KBM-7 (cell line): ENCODE data around the gene COL15A1.
"Not testable (repeated sequence)": the region's sequence is repeated elsewhere in the genome, so short reads cannot be mapped to it uniquely, and the experiment has no call there.

Experiments
- DNase-seq: peaks from one replicate; pipeline ENCODE4 v3.0.0-alpha.2; 2015
- in situ Hi-C: fragments of 300-500 bp; cut with MboI; formaldehyde crosslinking; loops from 2 replicates; pipeline ENCODE4 v1.14.3; 2020; ENCODE audit warnings: low sequenced_read_pairs, low pct_unique_long_range_greater_than_20kb, mixed read lengths

COL15A1 gene

GRCh38 chr9:98943682-98944056, at the start of gene COL15A1:
Gene COL15A1, plus strand, starts transcription at chr9:98943907. Its CDS starts 155 bp downstream, at chr9:98944062.
- no peak for DNase-seq

DNA sequence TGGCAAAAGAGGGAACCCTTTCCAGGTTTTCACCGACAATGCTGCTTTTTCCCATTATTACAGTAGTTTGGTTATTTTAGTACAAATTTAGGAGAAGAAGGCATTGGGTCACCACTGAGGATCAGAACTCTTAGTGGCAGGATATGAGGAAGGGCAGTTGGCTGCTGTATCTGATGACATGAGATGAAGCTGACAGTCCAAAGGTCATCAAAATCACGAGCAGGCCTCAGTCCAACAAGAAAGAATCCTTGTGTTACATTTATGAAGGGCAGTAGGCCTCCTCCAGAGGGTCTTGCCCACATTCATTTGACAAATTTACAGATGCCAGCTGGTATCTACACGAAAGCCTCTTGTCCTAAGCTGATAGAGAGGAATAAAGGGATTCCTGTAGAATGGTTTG, 49.5 kb upstream of the COL15A1 start:
- DNase-seq: no peak
- in situ Hi-C loops: no loop called here

More at GRCh38 chr9:98943682-98944056, at the start of gene COL15A1:
- in situ Hi-C loops: no loop called here

GRCh38 chr9:98894761-98895160, 48.9 kb upstream of the COL15A1 start:
- DNase-seq: no peak
- in situ Hi-C loops: no loop called here

DNA sequence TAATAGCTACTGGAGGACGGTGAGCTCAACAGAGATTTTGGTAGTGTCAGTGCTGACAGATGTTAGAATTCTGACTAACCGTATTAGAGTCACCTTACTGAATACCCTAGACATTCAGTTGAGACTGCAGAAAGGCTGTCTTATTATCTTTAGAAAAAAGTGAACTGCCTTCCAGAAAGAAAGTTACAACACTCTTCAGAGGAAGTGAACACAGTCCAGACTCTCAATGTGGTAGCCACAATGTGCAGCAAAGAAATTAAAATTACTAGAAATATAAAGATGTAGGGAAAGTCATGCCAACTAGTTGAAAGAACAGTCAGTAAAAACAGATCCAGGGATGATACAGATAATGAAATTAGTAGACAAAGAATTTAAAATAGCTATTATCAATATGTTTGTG, 47.1 kb upstream of the COL15A1 start:
- no peak for DNase-seq
- in situ Hi-C loops: no loop called here

GRCh38 chr9:98897745-98898144, 46.0 kb upstream of the COL15A1 start:
- no peak for DNase-seq
- in situ Hi-C loops: no loop called here

DNA sequence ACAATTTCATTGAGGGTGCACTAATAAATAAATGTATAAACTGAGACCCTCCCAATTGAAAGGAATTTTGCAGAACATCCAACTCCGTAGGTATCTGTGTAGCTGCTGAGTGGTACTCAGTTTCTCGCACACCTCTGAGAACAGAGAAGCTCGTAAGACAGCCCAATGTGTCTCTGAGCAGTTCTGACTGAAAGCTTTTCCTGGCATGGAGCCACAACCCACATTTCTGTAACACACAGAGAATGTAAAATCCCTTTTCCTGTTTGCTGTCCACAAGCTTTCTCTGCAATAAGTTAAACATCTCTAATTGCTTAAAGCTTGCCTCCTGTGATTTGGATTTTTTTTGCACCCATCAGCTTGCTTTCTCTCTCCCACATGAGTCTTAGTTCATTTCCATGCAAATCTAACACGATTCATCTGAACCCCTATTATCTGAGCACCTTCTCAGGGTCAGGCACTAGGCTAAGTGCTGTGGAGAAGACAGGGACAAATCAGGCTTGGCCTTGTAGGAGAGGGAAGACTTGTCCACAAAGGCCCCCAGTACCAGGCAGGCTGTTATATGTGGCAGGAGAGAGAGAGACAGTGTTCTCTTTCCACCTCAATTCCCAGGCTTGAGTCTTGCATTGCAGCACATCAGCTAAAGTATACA, 44.2 kb upstream of the COL15A1 start:
- in situ Hi-C loops: no loop called here
- peak; percentile 52 for DNase-seq

- no peak for DNase-seq
- in situ Hi-C loops: no loop called here
Observed at GRCh38 chr9:98900244-98900643, 43.5 kb upstream of the COL15A1 start.

- in situ Hi-C loops: no loop called here
Observed at GRCh38 chr9:98900725-98901124, 43.0 kb upstream of the COL15A1 start.

DNA sequence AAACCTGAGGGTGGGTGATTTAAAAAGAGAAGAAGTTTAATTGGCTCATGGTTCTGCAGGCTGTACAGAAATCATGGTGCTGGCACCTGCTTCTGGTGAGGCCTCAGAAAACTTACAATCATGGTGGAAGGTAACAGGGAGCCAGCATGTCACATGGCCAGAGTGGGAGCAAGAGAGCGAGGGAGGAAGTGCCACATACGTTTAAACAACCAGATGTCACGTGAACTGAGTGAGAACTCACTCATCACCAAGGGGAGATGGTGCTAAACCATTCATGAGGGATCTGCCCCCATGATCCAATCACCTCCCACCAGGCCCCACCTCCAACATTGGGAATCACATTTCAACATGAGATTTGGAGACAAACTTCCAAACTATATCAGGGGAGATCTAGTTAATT, 41.9 kb upstream of the COL15A1 start:
- DNase-seq, in situ Hi-C loops: not testable (repeated sequence)

More at GRCh38 chr9:98900725-98901124, 43.0 kb upstream of the COL15A1 start:
- DNase-seq: no peak

DNA sequence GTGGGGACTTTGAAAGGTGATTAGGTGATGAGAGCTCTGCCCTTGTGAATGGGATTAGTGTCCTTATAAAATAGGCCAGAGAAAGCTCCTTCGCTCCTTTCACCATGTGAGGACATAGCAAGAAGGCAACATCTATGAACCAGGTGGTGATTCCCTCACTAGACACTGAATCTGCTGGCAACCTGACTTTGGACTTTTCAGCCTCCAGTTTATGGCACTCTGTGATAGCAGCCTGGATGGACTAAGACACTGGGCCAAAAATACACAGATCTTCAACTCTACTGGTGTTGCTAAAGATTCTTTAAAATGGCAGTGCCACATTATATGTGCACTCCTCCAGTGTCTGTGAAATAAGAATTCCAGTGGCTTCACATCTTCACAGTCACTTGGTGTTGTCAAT, 41.2 kb upstream of the COL15A1 start:
- in situ Hi-C loops: no loop called here

GRCh38 chr9:98902925-98903324, 40.8 kb upstream of the COL15A1 start:
- in situ Hi-C loops: no loop called here
- DNase-seq: no peak

More for the DNA sequence above, 41.2 kb upstream of the COL15A1 start:
- DNase-seq: no peak

DNA sequence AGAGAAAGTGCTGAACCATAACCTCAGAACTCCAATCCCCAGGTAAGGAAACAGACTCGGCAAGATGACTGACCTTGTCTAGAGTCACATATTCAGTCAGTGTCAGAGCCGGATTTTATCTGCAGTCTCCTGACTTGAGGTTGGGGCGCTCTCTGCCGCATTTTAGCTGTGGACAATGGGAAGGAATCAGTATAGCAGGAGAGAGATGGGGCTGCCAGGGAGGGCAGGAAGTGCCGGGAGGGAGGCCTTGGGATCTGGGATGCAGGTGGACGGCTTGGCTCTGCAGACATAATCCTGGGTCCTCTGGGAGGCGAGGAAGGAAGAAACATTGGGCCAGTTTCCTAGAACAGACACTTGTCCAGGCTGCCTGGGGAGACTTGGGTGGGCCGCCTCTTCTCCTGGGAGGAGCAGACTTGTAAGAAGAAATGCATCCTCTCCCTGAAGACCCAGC, 39.7 kb upstream of the COL15A1 start:
- in situ Hi-C loops: no loop called here
- DNase-seq: no peak

DNA sequence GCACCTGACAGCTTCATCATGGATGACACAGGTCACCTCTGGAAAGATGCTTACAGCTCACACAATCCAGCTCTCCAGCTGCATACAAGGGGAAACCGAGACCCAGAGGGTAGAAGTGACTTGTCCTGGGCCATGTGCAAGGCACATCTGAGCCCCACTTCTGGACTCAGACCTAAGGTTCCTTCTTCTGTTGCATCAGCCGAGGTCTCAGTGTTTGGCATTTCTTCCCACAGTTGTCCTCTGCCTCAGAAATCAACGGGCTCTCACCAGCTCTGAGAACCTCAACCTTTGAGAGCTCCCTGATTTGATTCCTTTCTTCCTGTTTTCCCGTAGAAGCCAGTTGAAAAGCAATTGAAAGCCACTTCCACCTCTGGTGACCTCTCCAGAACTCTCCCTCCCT, 38.7 kb upstream of the COL15A1 start:
- DNase-seq: no peak
- in situ Hi-C loops: no loop called here

GRCh38 chr9:98906273-98907040, 37.2 kb upstream of the COL15A1 start:
- DNase-seq: no peak
- in situ Hi-C loops: no loop called here

DNA sequence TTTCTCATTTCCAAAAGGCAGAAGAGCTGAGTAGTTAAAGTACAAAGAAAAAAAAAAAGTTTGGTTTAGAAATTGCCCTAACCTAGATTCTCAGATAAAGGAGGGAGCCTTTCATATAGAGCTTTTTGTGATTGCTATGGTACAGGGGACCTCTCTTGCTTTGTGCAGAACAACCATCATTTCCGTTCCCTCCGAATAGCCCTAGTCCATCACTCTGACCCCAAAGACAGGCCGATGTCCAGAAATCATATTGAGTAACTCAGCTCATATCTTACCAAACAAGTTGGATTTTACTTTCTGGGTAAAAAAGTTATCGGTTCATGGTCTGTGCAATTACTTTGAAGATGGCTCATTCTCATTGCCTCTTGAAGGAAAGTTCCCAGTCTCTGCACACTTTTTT, 36.7 kb upstream of the COL15A1 start:
- in situ Hi-C loops: no loop called here
- DNase-seq: no peak

DNA sequence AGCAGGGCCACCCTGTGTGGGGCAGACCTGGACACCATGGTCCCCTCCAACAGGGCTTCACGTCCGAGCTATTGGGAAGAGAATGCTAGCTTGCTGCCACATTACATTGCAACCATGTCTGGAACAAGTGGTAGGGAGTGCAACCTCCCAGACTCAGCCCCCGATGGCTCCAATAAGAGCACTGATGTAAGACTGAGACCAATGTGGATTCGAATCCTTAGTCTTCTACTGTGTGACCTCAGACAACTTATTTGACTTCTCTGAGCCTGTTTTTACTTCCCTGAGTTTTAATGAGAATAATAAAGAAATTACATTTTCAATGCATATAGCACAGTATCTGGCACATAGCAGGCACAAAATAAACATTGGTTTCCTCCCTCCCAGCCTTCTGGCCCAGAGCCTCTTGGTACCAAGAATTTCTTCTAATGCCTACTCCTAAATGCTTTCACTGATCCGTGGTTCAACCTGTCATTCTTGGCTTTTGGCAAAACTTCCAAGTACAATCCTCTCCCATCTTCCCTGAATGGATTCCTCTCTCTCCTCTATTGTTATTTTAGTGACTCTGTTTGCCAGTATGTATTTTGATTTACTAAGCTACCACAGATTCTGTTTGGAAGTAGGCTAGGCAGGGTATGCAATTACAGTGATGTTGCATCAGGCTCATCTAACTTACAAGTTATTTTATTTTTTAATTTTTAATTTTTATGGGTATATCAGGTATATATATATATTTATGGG, 34.6 kb upstream of the COL15A1 start:
- in situ Hi-C loops: no loop called here

GRCh38 chr9:98909935-98910334, 33.8 kb upstream of the COL15A1 start:
- no peak for DNase-seq
- in situ Hi-C loops: no loop called here

More for the DNA sequence above, 34.6 kb upstream of the COL15A1 start:
- no peak for DNase-seq

GRCh38 chr9:98911042-98911441, 32.7 kb upstream of the COL15A1 start:
- in situ Hi-C loops: no loop called here
- DNase-seq: no peak

- in situ Hi-C loops: not testable (repeated sequence)
Observed at GRCh38 chr9:98911738-98912137, 32.0 kb upstream of the COL15A1 start.

DNA sequence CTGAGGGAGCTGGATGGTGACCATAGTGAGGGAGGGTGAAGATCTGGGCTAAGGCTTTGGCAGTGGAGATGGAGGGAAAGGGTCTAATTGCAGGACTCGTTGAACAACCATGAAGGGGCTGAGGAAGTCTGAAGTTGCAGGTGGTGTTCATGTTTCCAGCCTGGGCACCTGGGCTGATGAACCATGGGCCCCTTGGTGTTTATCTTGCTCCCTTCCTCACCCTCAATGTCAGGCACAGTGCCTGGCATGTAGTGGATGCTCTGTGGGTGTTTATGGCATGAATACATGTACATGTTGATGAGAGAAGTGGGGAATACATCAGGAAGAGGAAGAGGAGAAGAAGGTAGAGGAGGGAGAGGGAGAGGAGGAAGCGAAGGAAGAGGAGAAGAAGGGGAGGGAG, 31.3 kb upstream of the COL15A1 start:
- in situ Hi-C loops: no loop called here
- no peak for DNase-seq

More at GRCh38 chr9:98911738-98912137, 32.0 kb upstream of the COL15A1 start:
- not testable (repeated sequence) for DNase-seq
